Activated T-cell treated with anti-CD3 and anti-CD28 coated beads for 1 hour (primary cell): ENCODE data around the gene BOD1L1.

Experiments used
- DNase-seq: peaks from one replicate; pipeline ENCODE4 v3.0.0-alpha.2; 2020; ENCODE audit warnings: low read depth

The BOD1L1 gene

DNA sequence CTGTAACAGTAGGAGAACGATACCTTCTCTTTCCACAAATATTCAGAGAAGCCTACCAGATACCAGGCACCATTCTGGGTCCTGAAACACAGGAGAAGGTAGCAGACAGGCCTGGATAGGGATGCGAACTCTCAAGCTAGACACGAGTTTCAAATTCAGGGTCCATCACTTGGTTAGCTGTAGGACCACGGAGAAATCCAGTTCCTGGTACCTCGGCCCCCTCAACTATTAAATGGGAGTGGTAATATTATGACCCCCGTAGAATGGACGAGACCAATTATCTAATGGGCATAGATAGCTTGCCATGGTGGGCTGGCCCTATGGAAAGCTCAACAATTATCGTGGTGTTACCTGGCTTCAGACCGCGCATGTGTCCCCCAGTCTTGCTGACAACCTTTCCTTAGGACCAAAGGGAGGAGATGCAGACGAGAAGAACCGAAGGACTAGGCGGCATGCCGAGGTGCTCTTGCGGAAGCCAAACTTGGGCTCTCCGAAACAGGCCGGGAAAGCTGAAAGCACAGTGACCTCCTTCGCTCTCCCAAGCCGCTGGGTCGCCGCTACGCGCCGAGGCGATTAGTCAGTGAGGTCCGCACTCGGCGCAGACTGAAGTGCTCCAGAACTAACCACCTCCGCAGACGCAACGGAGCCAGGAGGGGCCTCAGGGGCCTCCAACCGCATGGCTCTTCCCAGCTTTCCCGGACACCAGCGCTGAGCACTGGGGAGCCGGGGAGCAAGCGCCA is 102.9 kb downstream of the BOD1L1 start:
- DNase-seq = no peak

DNA sequence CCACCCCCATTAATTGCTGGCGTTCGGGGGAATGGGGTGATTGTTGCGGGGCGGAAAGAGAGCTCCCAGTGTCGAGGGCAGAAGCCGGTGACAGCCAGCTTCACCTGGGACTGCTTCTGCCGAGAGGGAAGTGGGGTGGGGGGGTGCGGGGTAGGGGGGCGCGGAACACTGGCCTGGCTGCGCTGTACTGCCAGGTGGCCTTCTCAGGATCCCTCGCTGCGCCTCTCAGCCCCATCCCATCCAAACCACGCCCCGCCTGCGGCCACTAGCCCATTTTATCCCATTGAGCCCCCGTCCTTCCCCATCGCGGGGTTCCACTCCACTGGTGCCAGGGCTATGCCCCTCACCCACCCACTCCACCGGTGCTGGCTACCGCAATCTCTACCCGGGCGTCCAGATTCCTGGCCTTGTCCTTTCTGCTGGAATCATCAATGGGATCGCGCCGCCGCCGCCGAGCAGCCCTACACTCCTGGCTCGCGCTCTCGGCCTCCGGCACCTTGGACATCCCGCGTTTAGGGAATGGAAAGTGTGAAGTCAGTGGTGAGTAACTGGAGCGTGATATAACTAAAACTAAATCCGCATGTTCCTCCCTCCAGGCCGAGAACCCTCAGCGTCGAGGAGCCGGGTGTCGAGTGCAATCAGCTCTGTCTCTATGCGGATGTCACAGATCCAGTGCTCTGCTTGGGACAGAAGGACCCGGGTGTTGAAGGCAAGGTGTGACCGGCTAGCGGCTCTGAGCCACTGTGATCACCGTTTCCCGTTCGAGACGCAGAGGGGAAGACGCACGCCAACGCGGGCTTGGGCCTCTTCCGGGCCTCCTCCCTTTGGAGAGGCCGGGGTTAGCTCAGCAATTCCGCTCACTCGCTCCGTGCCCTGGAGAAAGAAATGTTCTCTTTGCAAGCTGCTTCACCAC is 103.7 kb downstream of the BOD1L1 start:
- DNase-seq = no peak

- DNase-seq = no peak
These were observed 104.4 kb downstream of the BOD1L1 start for GRCh38 chr4:13523105-13523477.

GRCh38 chr4:13522282-13523104 is 105.0 kb downstream of the BOD1L1 start:
- DNase-seq = no peak

DNA sequence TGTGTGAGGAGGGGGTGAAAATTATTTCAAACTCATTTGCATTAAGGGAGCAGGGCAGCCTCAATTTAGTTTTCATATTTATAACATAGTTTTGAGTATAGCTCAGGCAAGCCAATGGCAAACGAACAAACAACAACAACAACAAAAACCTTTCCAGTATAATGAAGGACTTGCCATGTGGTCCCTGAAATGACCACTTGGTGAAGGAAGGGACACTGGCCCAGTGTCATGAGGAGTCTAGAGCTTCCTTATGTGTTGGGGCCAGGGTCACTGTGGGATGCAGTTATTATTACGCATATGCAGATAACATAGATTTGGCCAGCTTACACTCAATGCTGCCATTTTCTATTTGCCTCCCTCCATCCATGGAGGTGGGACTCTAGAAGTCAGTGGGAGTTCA is 106.5 kb downstream of the BOD1L1 start:
- DNase-seq = no peak
